HG03521 (cell line): ENCODE results near the gene PTPRM.
"Not testable (repeated sequence)": the region's sequence is repeated elsewhere in the genome, so short reads cannot be mapped to it uniquely, and the experiment has no call there.

Experiments
- ATAC-seq: cut with Tn5 transposase; IDR thresholded peaks from one replicate; pipeline ENCODE4 v1.9.1; 2021; ENCODE audit warnings: mild to moderate bottlenecking, moderate library complexity; ENCODE audit not compliant: unreplicated experiment

The PTPRM gene

DNA sequence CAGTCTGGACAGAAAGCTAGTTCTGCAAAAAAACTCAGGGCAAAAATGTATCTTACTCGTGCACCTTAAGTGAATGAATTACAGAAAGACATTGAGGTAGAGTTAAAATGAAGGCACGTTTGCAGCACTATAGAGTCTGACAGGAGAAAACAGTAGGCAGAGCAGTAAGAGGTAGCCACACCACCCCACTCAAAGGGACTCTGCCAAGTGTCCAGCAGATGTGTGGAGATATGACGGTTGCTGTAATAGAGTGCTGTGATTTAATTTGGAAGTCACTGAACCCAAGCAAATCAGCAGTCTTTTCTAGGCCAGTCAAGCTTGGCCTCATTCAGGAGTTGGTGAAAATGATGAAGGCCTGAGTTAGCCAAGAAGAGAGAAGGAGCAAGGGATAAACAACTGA is 464.4 kb downstream of the PTPRM start:
- no peak for ATAC-seq

- no peak for ATAC-seq
These were observed 467.6 kb downstream of the PTPRM start for GRCh38 chr18:8034674-8035073.

GRCh38 chr18:8036551-8036950 is 469.4 kb downstream of the PTPRM start:
- ATAC-seq, result no peak

- no peak for ATAC-seq
These were observed 470.2 kb downstream of the PTPRM start for GRCh38 chr18:8037296-8037695.

DNA sequence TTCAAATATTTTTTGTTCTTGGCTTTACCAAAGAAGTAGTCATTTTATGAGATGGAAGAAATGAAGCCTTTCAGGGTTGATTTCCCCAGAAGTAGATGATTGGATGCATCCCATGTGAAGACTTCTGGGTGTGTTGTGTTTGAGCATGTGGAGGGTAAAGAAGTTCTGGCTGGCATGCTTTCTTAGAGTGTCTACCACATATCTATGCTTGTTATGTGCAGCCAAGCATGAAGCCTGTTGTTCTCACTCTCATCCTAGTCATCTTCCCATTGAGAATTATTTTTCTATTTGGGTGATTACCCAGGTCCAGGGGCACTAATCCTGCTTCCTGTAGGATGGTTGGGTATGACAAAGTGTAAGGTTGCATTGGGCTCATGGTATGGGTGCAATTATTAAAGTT is 472.9 kb downstream of the PTPRM start:
- ATAC-seq, result no peak

DNA sequence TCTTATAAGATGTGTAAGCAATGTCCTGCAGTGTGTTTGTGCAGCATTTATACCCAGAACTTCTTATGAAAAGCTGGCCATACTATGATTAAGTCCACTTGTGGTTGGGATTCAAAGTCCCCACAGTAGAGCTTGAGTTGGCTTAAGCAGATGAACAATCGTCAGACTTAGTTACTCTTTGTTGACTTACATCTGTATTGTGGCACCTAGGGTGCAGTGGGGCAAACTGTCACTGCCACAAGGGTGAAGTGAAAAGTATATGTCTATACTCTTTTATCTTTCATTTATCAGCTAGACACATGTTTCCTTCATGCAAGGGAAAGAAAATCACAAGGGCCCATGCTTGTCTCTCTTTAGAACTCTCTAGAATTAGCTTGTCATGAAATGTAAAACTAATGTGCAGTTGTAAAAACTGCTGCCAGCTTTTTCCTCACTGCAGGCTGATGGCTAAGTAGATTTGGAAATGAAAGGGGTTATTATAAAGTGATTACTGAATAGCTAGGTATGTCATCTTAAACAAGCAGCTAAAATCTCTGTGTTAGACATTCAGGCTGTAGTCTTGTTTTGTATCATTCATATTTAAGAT is 474.5 kb downstream of the PTPRM start:
- no peak for ATAC-seq

- no peak for ATAC-seq
These were observed 476.9 kb downstream of the PTPRM start for GRCh38 chr18:8044004-8044403.

GRCh38 chr18:8045160-8045883 is 478.2 kb downstream of the PTPRM start:
- no peak for ATAC-seq

- ATAC-seq, result no peak
These were observed 478.8 kb downstream of the PTPRM start for GRCh38 chr18:8045884-8046281.

DNA sequence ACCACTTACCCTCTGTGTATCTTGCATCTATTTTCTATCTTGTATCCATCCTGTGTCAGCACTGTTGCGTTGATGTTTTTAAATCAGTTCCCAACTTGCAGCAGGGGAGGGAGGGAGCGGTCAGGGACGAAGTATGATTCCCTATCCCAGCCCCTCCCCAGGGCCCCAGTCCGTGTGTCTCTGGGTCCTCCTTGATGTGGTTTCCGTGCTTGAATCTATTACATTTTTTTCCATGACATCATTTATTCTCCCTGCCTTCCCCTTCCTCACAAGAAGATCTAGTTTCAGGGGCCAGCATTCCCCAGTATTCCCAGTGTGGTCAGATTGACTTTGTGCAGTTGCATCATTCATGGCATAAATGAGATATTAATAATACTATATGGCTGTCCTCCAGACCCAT is 479.3 kb downstream of the PTPRM start:
- ATAC-seq, result no peak

DNA sequence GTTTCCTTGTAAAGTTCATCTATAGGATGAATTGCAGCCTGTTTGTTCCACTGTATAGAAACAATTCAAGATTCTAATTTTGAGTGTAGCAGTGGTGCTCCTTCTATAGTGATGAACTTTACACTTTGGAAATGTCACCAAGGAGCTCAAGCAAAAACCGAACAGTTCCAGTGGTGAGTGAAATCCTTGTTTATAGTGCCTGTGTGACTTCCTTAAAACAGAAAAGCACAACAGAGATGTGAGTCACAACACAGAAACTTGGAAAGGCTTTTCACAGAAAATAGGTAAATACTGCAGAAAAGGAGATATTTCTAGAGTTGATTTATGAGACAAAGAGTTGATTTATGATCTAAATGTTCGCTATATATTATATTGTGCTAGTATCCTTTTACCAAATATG is 482.0 kb downstream of the PTPRM start:
- no peak for ATAC-seq

- no peak for ATAC-seq
These were observed 483.7 kb downstream of the PTPRM start for GRCh38 chr18:8050616-8051329.

- no peak for ATAC-seq
These were observed 484.3 kb downstream of the PTPRM start for GRCh38 chr18:8051453-8051852.

DNA sequence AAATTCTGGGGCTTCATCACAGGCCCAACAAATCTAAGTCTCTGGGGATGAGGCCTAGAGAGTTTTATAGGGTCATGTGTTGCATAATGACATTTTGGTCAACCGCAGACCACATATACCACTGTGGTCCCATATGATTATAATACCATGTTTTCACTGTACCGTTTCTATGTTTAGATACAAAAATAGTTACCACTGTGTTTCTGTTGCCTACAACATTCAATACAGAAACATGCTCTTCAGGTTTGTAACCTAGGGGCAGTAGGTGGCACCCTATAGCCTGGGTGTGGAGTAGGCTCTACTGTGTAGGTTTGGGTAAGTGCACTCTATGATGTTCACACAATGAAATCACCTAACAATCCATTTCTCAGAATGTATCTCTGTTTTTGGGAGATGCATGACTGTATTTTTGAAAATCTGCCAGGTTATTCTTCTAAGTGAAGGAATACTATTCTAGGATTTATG is 485.2 kb downstream of the PTPRM start:
- peak; percentile 64 for ATAC-seq

DNA sequence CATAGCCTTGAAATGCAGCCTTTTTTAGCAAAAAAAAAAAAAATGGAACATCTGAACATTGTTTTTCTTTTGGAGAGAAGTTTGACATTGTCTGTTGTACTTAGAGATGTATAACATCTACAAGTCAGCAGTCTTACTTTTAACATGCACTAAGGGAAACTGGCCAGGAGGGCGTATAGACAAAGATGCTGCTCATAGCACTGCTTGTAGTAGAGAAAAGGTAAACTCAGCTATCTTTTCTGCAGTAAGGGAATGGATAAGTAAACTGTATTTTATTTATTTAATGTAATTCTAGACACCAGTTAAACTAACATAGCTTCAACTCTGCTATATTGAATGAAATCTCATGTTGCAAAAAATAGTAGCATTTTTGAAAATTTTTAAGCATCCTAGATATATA is 489.6 kb downstream of the PTPRM start:
- no peak for ATAC-seq

- not testable (repeated sequence) for ATAC-seq
These were observed 496.0 kb downstream of the PTPRM start for GRCh38 chr18:8063152-8063551.

GRCh38 chr18:8063733-8064132 is 496.6 kb downstream of the PTPRM start:
- ATAC-seq, result no peak

- no peak for ATAC-seq
These were observed 498.2 kb downstream of the PTPRM start for GRCh38 chr18:8065284-8065683.

GRCh38 chr18:8065773-8066172 is 498.7 kb downstream of the PTPRM start:
- ATAC-seq, result no peak

DNA sequence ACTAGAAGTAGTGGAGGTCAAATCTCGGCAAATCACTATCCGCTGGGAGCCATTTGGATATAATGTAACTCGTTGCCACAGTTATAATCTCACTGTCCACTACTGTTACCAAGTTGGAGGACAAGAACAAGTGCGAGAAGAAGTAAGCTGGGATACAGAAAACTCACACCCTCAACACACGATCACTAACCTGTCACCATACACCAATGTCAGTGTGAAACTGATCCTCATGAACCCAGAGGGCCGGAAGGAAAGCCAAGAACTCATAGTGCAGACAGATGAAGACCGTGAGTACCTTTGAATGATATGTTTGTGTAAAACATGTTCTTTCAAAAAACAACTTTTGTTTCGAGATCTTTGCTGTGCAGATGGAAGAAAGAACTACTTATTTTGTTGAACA is 502.6 kb downstream of the PTPRM start:
- ATAC-seq, result no peak

DNA sequence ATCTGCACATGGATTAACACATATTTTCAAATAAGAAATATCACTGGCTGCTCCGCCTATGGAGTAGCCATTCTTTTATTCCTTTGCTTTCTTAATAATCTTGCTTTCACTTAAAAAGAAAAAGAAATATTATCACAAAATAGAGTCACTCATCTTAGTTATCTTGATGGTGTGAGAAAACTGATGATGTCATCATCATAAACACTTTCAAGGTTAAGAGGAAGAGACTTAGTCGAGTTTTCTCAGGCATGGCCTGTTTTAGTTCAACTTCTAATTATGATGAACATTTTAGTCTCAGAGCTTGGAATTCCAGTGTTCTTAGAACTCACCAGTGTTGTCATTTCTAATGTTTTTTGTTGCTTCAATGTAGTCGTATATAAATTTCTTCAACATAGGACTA is 506.1 kb downstream of the PTPRM start:
- ATAC-seq, result no peak

DNA sequence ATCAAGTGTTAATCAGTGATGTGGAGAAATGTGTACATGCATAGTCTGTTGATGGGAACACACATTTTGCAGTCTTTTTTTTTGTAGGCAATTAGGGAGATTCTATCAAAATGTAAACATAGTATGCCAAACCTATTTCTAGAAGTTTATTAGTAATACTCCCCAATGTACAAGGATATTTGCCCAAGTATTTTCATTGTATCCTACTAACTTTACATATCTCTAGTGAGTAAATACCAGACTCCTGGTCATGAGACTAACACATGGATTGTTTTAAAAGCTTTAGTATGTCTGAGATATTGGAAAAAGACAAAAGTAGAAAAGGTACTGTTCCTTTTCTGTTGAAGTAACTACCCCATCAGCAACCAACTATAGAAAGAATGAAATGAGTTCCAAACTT is 513.0 kb downstream of the PTPRM start:
- no peak for ATAC-seq
